Measurements from ENCODE around the gene FOXO1.

FOXO1 gene

GRCh38 chr13:40679480-40679985, 13.1 kb upstream of the FOXO1 start:
- Histone ChIP-seq H3K4me1 (ENCODE audit: control insufficient read depth, insufficient read depth, low read length, poor library complexity, severe bottlenecking) (no peaks in the 10 kb centered on the region), H3K27ac (ENCODE audit: low read depth, low read length, severe bottlenecking) (no peak overlapping the region), H3K9me3 (ENCODE audit: control insufficient read depth, low read length) (no peaks in the 10 kb centered on the region), H3K36me3 (ENCODE audit: control insufficient read depth, insufficient read depth, low read length) (no peaks in the 10 kb centered on the region), H3K4me3 (ENCODE audit: extremely low read depth, insufficient read depth, low read length, poor library complexity, severe bottlenecking) (no peak overlapping the region)
- WGBS, 2 experiments (ENCODE audit: insufficient coverage in 2 of 2) = 85 to 88% methylated on average over 4 to 6 of the region's 6 CpGs

GRCh38 chr13:40677064-40677463, 10.6 kb upstream of the FOXO1 start:
- Histone ChIP-seq H3K9me3 (ENCODE audit: control insufficient read depth, low read length) (no peaks in the 10 kb centered on the region), H3K36me3 (ENCODE audit: control insufficient read depth, insufficient read depth, low read length) (no peaks in the 10 kb centered on the region), H3K4me1 (ENCODE audit: control insufficient read depth, insufficient read depth, low read length, poor library complexity, severe bottlenecking) (no peaks in the 10 kb centered on the region), H3K4me3 (ENCODE audit: extremely low read depth, insufficient read depth, low read length, poor library complexity, severe bottlenecking) (no peak overlapping the region), H3K27ac (ENCODE audit: low read depth, low read length, severe bottlenecking) (no peak overlapping the region)
- 92 to 100% methylated on average over 1 to 2 of the region's 4 CpGs for WGBS, 2 experiments (ENCODE audit: insufficient coverage in 2 of 2)

- no peaks in the 10 kb centered on the region for H3K36me3 ChIP-seq (ENCODE audit: control insufficient read depth, insufficient read depth, low read length)
- no peak overlapping the region for H3K4me3 ChIP-seq (ENCODE audit: extremely low read depth, insufficient read depth, low read length, poor library complexity, severe bottlenecking)
- H3K27ac ChIP-seq (ENCODE audit: low read depth, low read length, severe bottlenecking) = no peak overlapping the region
- H3K9me3 ChIP-seq (ENCODE audit: control insufficient read depth, low read length) = no peaks in the 10 kb centered on the region
- WGBS, 2 experiments (ENCODE audit: insufficient coverage in 2 of 2) = no CpG with 5 or more reads among the region's 2 CpGs
- H3K4me1 ChIP-seq (ENCODE audit: control insufficient read depth, insufficient read depth, low read length, poor library complexity, severe bottlenecking) = no peaks in the 10 kb centered on the region
Measured at GRCh38 chr13:40676007-40676406, 9.6 kb upstream of the FOXO1 start.

GRCh38 chr13:40673414-40673813, 7.0 kb upstream of the FOXO1 start:
- no peak overlapping the region for H3K27ac ChIP-seq (ENCODE audit: low read depth, low read length, severe bottlenecking)

GRCh38 chr13:40672765-40673397, 6.4 kb upstream of the FOXO1 start:
- 20% methylated on average over 1 of the region's 4 CpGs; no CpG with 5 or more reads in 1 of the 2 experiments for WGBS, 2 experiments (ENCODE audit: insufficient coverage in 2 of 2)
- no peaks in the 10 kb centered on the region for H3K36me3 ChIP-seq (ENCODE audit: control insufficient read depth, insufficient read depth, low read length)
- peaks cover 5% of the 10 kb centered on the region for H3K4me1 ChIP-seq (ENCODE audit: control insufficient read depth, insufficient read depth, low read length, poor library complexity, severe bottlenecking)
- no peaks in the 10 kb centered on the region for H3K9me3 ChIP-seq (ENCODE audit: control insufficient read depth, low read length)
- H3K27ac ChIP-seq (ENCODE audit: low read depth, low read length, severe bottlenecking) = no peak overlapping the region
- no peak overlapping the region for H3K4me3 ChIP-seq (ENCODE audit: extremely low read depth, insufficient read depth, low read length, poor library complexity, severe bottlenecking)

More at GRCh38 chr13:40673414-40673813, 7.0 kb upstream of the FOXO1 start:
- Histone ChIP-seq H3K4me3 (ENCODE audit: extremely low read depth, insufficient read depth, low read length, poor library complexity, severe bottlenecking) (no peak overlapping the region), H3K36me3 (ENCODE audit: control insufficient read depth, insufficient read depth, low read length) (no peaks in the 10 kb centered on the region), H3K4me1 (ENCODE audit: control insufficient read depth, insufficient read depth, low read length, poor library complexity, severe bottlenecking) (peaks cover 5% of the 10 kb centered on the region), H3K9me3 (ENCODE audit: control insufficient read depth, low read length) (no peaks in the 10 kb centered on the region)

- H3K27ac ChIP-seq (ENCODE audit: low read depth, low read length, severe bottlenecking) = no peak overlapping the region
- WGBS, 2 experiments (ENCODE audit: insufficient coverage in 2 of 2) = no CpG with 5 or more reads among the region's 1 CpG
Measured at GRCh38 chr13:40671956-40672764, 5.7 kb upstream of the FOXO1 start.

GRCh38 chr13:40670307-40670706, 3.9 kb upstream of the FOXO1 start:
- Histone ChIP-seq H3K4me3 (ENCODE audit: extremely low read depth, insufficient read depth, low read length, poor library complexity, severe bottlenecking) (no peak overlapping the region), H3K4me1 (ENCODE audit: control insufficient read depth, insufficient read depth, low read length, poor library complexity, severe bottlenecking) (peaks cover 5% of the 10 kb centered on the region), H3K9me3 (ENCODE audit: control insufficient read depth, low read length) (no peaks in the 10 kb centered on the region), H3K27ac (ENCODE audit: low read depth, low read length, severe bottlenecking) (no peak overlapping the region), H3K36me3 (ENCODE audit: control insufficient read depth, insufficient read depth, low read length) (no peaks in the 10 kb centered on the region)
- WGBS, 2 experiments (ENCODE audit: insufficient coverage in 2 of 2) = no CpG with 5 or more reads among the region's 2 CpGs

More at GRCh38 chr13:40671956-40672764, 5.7 kb upstream of the FOXO1 start:
- H3K36me3 ChIP-seq (ENCODE audit: control insufficient read depth, insufficient read depth, low read length) = no peaks in the 10 kb centered on the region
- peaks cover 5% of the 10 kb centered on the region for H3K4me1 ChIP-seq (ENCODE audit: control insufficient read depth, insufficient read depth, low read length, poor library complexity, severe bottlenecking)
- no peaks in the 10 kb centered on the region for H3K9me3 ChIP-seq (ENCODE audit: control insufficient read depth, low read length)
- no peak overlapping the region for H3K4me3 ChIP-seq (ENCODE audit: extremely low read depth, insufficient read depth, low read length, poor library complexity, severe bottlenecking)

- Histone ChIP-seq H3K36me3 (ENCODE audit: control insufficient read depth, insufficient read depth, low read length) (no peaks in the 10 kb centered on the region), H3K9me3 (ENCODE audit: control insufficient read depth, low read length) (no peaks in the 10 kb centered on the region), H3K4me1 (ENCODE audit: control insufficient read depth, insufficient read depth, low read length, poor library complexity, severe bottlenecking) (peaks cover 10% of the 10 kb centered on the region), H3K27ac (ENCODE audit: low read depth, low read length, severe bottlenecking) (no peak overlapping the region), H3K4me3 (ENCODE audit: extremely low read depth, insufficient read depth, low read length, poor library complexity, severe bottlenecking) (no peak overlapping the region)
- 73 to 74% methylated on average over 5 to 6 of the region's 11 CpGs for WGBS, 2 experiments (ENCODE audit: insufficient coverage in 2 of 2)
Measured at GRCh38 chr13:40668335-40668734, 1.9 kb upstream of the FOXO1 start.

- Histone ChIP-seq H3K4me1 (ENCODE audit: control insufficient read depth, insufficient read depth, low read length, poor library complexity, severe bottlenecking) (peaks cover 15% of the 10 kb centered on the region), H3K27ac (ENCODE audit: low read depth, low read length, severe bottlenecking) (no peak overlapping the region), H3K36me3 (ENCODE audit: control insufficient read depth, insufficient read depth, low read length) (no peaks in the 10 kb centered on the region), H3K4me3 (ENCODE audit: extremely low read depth, insufficient read depth, low read length, poor library complexity, severe bottlenecking) (peak overlapping the region; percentile 88), H3K9me3 (ENCODE audit: control insufficient read depth, low read length) (no peaks in the 10 kb centered on the region)
- WGBS, 2 experiments (ENCODE audit: insufficient coverage in 2 of 2) = no CpG with 5 or more reads among the region's 5 CpGs
Measured at GRCh38 chr13:40667622-40667978, 1.2 kb upstream of the FOXO1 start.

- Histone ChIP-seq H3K4me3 (ENCODE audit: extremely low read depth, insufficient read depth, low read length, poor library complexity, severe bottlenecking) (peak overlapping the region; percentile 88), H3K4me1 (ENCODE audit: control insufficient read depth, insufficient read depth, low read length, poor library complexity, severe bottlenecking) (peaks cover 18% of the 10 kb centered on the region), H3K9me3 (ENCODE audit: control insufficient read depth, low read length) (no peaks in the 10 kb centered on the region), H3K27ac (ENCODE audit: low read depth, low read length, severe bottlenecking) (peak overlapping the region; percentile 59), H3K36me3 (ENCODE audit: control insufficient read depth, insufficient read depth, low read length) (no peaks in the 10 kb centered on the region)
- WGBS, 2 experiments (ENCODE audit: insufficient coverage in 2 of 2) = 0 to 1% methylated on average over 16 to 44 of the region's 67 CpGs
Measured at GRCh38 chr13:40666933-40667621, 636 bp upstream of the FOXO1 start.

All from mesodermal cell (in vitro differentiated cells).